GM18873 (cell line): Measurements from ENCODE around the gene OPN4.

Source experiments
- ATAC-seq: cut with Tn5 transposase; IDR thresholded peaks from one replicate; pipeline ENCODE4 v1.9.1; 2021; ENCODE audit warnings: mild to moderate bottlenecking, moderate library complexity, moderate number of reproducible peaks; ENCODE audit not compliant: unreplicated experiment, low FRiP score

Gene OPN4

GRCh38 chr10:86647773-86648703, 6.3 kb upstream of the OPN4 start:
- ATAC-seq: no peak

GRCh38 chr10:86648704-86649427, 5.5 kb upstream of the OPN4 start:
- ATAC-seq: no peak

- no peak for ATAC-seq
Measured at GRCh38 chr10:86649471-86650150, 4.7 kb upstream of the OPN4 start.

GRCh38 chr10:86650151-86650550, 4.2 kb upstream of the OPN4 start:
- ATAC-seq: no peak

GRCh38 chr10:86651021-86651471, 3.3 kb upstream of the OPN4 start:
- no peak for ATAC-seq

- ATAC-seq: no peak
Measured at GRCh38 chr10:86651631-86652331, 2.6 kb upstream of the OPN4 start.

GRCh38 chr10:86652361-86653202, 1.8 kb upstream of the OPN4 start:
- ATAC-seq: no peak

- no peak for ATAC-seq
Measured at GRCh38 chr10:86653379-86653778, 968 bp upstream of the OPN4 start.

GRCh38 chr10:86653987-86654386, 360 bp upstream of the OPN4 start:
- no peak for ATAC-seq

- no peak for ATAC-seq
Measured at GRCh38 chr10:86655173-86655540, 810 bp downstream of the OPN4 start.

- ATAC-seq: no peak
Measured at GRCh38 chr10:86655596-86655995, 1.2 kb downstream of the OPN4 start.

- no peak for ATAC-seq
Measured at GRCh38 chr10:86657011-86657395, 2.7 kb downstream of the OPN4 start.

GRCh38 chr10:86657396-86658011, 3.2 kb downstream of the OPN4 start:
- ATAC-seq: no peak

- no peak for ATAC-seq
Measured at GRCh38 chr10:86658261-86658741, 4.0 kb downstream of the OPN4 start.

GRCh38 chr10:86658751-86659150, 4.4 kb downstream of the OPN4 start:
- no peak for ATAC-seq

GRCh38 chr10:86659161-86659691, 4.9 kb downstream of the OPN4 start:
- no peak for ATAC-seq

GRCh38 chr10:86659721-86660453, 5.5 kb downstream of the OPN4 start:
- no peak for ATAC-seq
